Stimulated activated effector memory CD8-positive, alpha-beta T cell treated with anti-CD3 and anti-CD28 coated beads, Interleukin-12 subunit alpha, Interleukin-12 subunit beta, amount 100 ng/mL, for 72 hours (primary cell): Measurements from ENCODE around the gene FKBP6.
"Not testable (repeated sequence)": the region's sequence is repeated elsewhere in the genome, so short reads cannot be mapped to it uniquely, and the experiment has no call there.

Source experiments
- ATAC-seq: fragments of 150-1000 bp; cut with Tn5 transposase; 2 replicates; pipeline ENCODE4 v1.10.0; 2021
- DNase-seq, 2 donors: peaks; one replicate each; pipeline ENCODE4 v3.0.0; 2021 to 2022; ENCODE audit warnings: low spot score in 2 of 2
- H3K27ac Mint-ChIP-seq: one replicate; pipeline ENCODE4 v1.8.0; 2022; ENCODE audit warnings: mild to moderate bottlenecking, mixed read lengths
- H3K36me3 Mint-ChIP-seq: one replicate; pipeline ENCODE4 v1.8.0; 2022; ENCODE audit warnings: mild to moderate bottlenecking, mixed read lengths
- H3K4me1 Mint-ChIP-seq: one replicate; pipeline ENCODE4 v1.8.0; 2022; ENCODE audit warnings: mixed read lengths
- H3K4me3 Mint-ChIP-seq: one replicate; pipeline ENCODE4 v1.8.0; 2022; ENCODE audit warnings: mild to moderate bottlenecking, mixed read lengths
- H3K9me3 Mint-ChIP-seq: one replicate; pipeline ENCODE4 v1.8.0; 2022; ENCODE audit warnings: mixed read lengths

The FKBP6 gene, protein sequence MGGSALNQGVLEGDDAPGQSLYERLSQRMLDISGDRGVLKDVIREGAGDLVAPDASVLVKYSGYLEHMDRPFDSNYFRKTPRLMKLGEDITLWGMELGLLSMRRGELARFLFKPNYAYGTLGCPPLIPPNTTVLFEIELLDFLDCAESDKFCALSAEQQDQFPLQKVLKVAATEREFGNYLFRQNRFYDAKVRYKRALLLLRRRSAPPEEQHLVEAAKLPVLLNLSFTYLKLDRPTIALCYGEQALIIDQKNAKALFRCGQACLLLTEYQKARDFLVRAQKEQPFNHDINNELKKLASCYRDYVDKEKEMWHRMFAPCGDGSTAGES

DNA sequence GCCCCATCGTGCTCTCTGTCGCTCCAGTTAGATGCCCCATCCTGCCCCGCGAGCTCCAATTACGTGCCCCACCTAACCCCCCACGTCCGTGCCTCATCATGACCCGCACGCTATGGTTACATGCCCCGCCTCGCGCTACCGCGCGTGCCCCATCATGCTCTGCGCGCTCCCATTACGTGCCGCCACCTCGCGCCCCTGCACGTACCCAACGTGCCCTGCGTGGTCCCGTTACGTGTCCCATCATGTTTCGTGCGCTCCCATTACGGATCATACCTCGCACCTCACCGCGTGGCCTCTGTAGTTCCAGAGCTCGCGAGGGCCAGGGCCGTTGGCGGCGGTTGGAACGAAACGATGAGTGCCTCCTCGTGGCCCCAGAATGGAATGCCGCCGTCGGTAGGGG, at the start of gene FKBP6, which contains the start of gene TRIM50:
Gene FKBP6 (plus strand): TSS at position 240 of the 400 bp plus-strand sequence. CDS start 268 bp downstream, outside the sequence.
Gene TRIM50 (minus strand): TSS at position 161 of the 400 bp plus-strand sequence. CDS start 3,295 bp downstream, outside the sequence.
- not testable (repeated sequence) for DNase-seq, H3K27ac Mint-ChIP-seq, H3K4me3 Mint-ChIP-seq, H3K36me3 Mint-ChIP-seq, ATAC-seq, H3K9me3 Mint-ChIP-seq
- H3K4me1 Mint-ChIP-seq, result peaks cover 15% of the 10 kb centered on the region

DNA sequence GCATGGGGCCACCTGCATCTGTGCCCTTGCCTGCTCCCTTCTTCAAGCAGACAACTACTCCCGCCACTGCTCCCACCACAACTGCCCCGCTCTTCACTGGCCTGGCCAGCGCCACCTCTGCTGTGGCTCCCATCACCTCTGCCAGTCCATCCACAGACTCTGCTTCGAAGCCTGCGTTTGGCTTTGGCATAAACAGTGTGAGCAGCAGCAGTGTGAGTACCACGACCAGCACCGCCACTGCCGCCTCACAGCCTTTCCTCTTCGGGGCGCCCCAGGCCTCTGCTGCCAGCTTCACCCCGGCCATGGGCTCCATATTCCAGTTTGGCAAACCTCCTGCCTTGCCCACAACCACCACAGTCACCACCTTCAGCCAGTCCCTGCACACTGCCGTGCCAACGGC, 30.7 kb upstream of the FKBP6 start:
- not testable (repeated sequence) for H3K27ac Mint-ChIP-seq, H3K9me3 Mint-ChIP-seq, DNase-seq, H3K4me1 Mint-ChIP-seq, ATAC-seq, H3K36me3 Mint-ChIP-seq, H3K4me3 Mint-ChIP-seq

DNA sequence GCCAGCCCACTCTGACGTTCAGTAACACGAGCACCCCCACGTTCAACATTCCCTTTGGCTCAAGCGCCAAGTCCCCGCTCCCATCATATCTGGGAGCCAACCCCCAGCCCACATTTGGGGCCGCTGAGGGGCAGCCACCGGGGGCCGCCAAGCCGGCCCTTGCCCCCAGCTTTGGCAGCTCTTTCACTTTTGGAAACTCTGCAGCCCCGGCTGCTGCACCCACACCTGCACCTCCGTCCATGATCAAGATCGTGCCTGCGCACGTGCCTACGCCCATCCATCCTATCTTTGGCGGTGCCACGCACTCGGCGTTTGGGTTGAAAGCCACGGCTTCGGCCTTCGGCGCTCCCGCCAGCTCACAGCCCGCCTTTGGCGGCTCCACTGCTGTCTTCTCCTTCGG, 30.3 kb upstream of the FKBP6 start:
- not testable (repeated sequence) for H3K9me3 Mint-ChIP-seq, H3K4me3 Mint-ChIP-seq, H3K4me1 Mint-ChIP-seq, DNase-seq, ATAC-seq, H3K36me3 Mint-ChIP-seq, H3K27ac Mint-ChIP-seq

DNA sequence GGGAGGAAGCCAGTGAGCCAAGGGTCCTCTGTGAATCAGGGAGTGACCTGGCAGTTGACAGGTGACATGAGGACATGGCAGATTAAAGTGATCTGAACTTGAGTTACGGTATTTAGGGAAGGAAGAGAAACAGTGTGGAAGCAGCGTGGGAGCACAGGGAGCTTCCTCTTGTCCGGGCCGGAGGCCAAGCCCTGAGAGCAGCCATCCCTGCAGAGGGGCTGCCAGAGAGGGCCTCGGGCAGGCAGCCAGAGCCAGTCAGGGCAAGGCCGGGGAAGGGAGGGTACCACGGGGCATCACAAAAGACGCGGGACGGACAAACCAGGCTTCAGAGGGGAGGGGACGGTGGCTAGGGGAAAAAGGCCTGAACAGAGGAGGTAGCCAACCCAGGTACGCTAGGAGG, 28.1 kb upstream of the FKBP6 start:
- peaks cover 18% of the 10 kb centered on the region for H3K36me3 Mint-ChIP-seq
- H3K4me3 Mint-ChIP-seq, H3K27ac Mint-ChIP-seq, H3K9me3 Mint-ChIP-seq, ATAC-seq, H3K4me1 Mint-ChIP-seq, DNase-seq: not testable (repeated sequence)

DNA sequence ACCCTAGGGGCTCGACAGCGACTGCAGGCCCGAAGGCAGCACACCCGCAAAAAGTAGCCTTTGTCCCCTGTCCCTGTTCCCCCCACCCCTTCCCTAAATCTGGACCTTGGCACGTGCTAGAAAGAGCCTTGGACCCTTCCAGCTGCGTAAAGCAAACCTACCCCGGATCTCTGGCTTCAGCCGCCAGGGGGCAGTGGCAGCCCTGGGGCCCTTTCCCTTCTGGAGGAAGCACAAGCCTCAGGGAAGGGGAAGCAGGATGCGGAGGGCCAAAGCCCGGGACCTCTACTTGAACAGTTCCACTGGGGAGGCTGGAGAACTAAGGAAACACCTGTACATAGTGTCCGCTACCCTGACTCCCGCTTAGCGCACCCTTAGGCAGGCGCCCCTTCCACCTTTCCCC, 26.9 kb upstream of the FKBP6 start:
- H3K4me3 Mint-ChIP-seq, H3K9me3 Mint-ChIP-seq, H3K4me1 Mint-ChIP-seq, DNase-seq, H3K27ac Mint-ChIP-seq, ATAC-seq: not testable (repeated sequence)
- H3K36me3 Mint-ChIP-seq, result peaks cover 31% of the 10 kb centered on the region

DNA sequence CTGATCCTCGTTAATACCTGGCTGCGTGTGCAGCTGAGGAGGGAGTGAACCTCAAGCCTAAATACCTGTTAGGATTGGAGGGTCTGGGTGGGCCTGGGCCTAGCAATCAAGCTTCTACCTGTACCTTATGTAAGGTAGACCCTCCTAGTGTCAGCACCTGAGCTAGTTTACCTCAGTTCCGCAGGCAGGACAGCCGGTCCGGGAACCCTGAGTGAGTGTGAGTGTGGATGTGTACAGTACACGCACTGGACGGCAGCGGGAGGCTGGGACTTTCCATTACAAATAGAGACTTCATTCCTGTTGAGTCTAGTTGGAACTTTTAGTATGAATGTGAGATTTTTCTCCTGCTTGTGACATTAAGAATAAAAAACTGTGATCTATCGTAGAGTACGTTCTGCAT, 25.1 kb upstream of the FKBP6 start:
- ATAC-seq, H3K9me3 Mint-ChIP-seq, DNase-seq, H3K4me3 Mint-ChIP-seq, H3K27ac Mint-ChIP-seq: not testable (repeated sequence)
- peaks cover 21% of the 10 kb centered on the region for H3K4me1 Mint-ChIP-seq
- H3K36me3 Mint-ChIP-seq, result peaks cover 48% of the 10 kb centered on the region

DNA sequence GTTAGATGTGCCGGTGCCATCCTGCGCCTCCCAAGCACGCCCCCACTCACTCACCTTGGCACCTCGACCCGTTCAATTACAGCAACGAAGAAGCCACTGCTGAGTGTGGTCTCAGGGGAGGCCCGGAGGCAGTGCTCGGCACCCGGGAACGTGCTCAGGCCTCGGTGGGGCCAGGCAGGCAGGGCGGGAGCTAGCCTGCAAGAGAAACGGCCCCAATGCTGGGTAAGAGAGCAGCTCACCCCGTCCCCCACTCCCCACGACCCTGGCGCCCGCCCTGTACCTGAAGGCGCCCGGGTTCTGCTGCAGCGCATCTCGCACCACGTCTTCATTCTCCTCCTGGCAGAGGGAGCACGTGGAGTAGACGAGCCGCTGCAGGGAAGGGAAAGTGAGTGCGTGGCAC, 24.4 kb upstream of the FKBP6 start:
- Mint-ChIP-seq H3K27ac (no peak overlapping the region), H3K9me3 (no peaks in the 10 kb centered on the region), H3K36me3 (peaks cover 55% of the 10 kb centered on the region), H3K4me1 (peaks cover 28% of the 10 kb centered on the region), H3K4me3 (no peak overlapping the region)
- no peak for ATAC-seq
- DNase-seq, result no peak

DNA sequence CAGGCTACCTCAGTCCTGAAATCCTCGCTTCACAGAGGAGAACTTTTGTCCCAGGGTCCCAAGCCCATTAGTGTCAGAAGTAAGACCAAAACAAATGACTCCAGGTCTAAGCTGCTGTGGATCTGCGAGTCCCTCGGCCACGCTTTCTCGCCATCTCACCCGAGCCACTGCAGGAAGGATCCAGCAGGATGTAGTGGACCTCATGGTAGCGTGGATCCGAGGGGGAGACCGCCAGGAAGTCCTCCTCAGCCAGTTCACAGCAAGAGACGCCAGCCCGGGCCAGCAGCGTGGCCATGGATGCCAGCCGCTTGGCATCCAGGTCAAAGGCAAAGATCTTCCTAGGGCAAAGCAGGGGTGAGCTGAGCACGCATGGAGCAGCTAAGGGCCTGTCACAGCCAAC, 23.9 kb upstream of the FKBP6 start:
- Mint-ChIP-seq H3K4me3 (no peak overlapping the region), H3K27ac (no peak overlapping the region), H3K4me1 (peaks cover 34% of the 10 kb centered on the region), H3K9me3 (no peaks in the 10 kb centered on the region), H3K36me3 (peaks cover 58% of the 10 kb centered on the region)
- DNase-seq, result no peak
- no peak for ATAC-seq

DNA sequence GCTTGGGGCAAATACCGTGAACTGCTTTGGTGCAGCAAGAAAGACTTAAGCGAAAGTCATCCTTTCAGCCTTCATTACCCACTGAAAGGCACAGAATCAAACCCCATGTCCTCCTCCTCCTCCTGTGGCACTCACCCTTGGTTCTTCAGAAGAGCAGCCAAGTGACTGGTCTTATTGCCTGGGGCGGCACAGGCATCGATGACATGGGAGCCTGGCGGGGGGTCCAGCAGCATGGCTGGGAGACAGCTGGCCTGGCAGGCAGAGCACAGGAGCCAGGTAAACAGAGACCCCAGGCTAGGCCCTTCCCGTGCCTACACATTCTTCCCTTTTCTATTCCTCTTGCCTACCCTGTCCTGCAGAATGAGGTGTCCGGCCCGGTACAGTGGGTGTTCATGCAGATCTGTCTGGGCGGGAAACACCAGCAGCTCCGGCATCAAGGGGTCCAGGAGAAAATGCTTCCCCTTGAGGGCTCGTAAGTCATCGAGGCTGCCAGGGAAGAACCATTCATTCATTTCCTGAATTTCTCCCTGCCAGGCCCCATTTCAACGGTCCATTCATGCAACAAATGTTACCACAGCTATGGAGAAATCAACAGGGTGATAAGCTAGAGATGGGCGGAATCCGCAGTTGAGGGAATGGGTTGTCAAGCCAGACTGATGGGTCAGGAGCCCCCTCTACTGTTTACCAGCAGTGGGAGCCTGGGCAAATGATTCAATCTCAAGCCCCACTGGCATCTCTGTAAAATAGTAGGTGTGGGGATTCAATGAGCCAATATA, 23.2 kb upstream of the FKBP6 start:
- H3K4me3 Mint-ChIP-seq, ATAC-seq, H3K9me3 Mint-ChIP-seq, DNase-seq, H3K27ac Mint-ChIP-seq: not testable (repeated sequence)
- peaks cover 58% of the 10 kb centered on the region for H3K36me3 Mint-ChIP-seq
- peaks cover 39% of the 10 kb centered on the region for H3K4me1 Mint-ChIP-seq

DNA sequence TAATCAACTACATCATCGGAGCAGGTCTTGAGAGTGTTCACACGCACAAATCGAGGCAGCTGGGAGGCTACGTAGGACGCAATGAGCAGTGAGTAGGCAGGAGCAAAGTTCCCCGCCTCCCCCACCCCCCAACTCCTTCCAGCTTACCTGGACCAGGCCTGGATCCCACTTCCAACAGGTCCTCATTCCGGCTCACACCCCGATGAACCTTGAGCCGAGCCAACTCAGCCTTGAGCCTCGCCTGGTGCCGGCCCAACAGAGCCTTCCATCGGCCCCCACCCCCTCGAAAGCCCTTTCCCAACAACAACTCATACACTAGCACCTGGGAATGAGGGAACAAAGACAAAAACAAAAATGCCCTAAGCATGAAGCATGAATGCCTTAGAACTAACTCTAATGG, 20.5 kb upstream of the FKBP6 start:
- peaks cover 39% of the 10 kb centered on the region for H3K4me1 Mint-ChIP-seq
- no peaks in the 10 kb centered on the region for H3K9me3 Mint-ChIP-seq
- ATAC-seq, result no peak
- peak overlapping the region; percentile 96 for H3K4me3 Mint-ChIP-seq
- no peak for DNase-seq
- peak overlapping the region; percentile 97 for H3K27ac Mint-ChIP-seq
- peaks cover 58% of the 10 kb centered on the region for H3K36me3 Mint-ChIP-seq

DNA sequence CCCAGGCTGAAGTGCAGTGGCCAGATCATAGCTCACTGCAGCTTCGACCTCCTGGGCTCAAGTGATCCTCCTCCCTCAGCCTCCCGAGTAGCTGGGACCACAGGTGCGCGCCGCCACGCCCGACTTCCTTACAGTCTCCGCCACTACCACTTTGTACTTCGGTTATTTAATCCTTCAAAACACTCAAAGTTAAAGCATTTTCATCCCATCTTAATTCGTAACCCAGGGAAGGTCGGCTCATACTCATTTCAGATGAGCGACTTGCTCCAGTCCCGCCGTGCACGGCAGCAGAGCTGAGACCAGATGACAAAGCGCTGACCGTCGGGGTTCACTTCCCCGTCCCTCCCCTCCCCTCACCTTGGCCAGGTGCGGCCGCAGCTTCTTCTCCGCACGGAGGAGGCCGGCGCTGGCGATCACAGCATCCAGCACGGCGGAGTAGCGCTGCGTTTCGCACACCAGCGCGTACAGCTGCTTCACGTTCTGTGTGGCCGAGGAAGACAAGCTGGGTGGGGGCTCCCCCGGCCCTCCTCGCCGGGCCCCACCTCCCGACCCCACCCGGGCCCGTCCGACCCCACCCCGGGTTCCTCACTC, 19.8 kb upstream of the FKBP6 start:
- peaks cover 39% of the 10 kb centered on the region for H3K4me1 Mint-ChIP-seq
- no peaks in the 10 kb centered on the region for H3K9me3 Mint-ChIP-seq
- H3K27ac Mint-ChIP-seq, result peak overlapping the region; percentile 97
- H3K4me3 Mint-ChIP-seq, result peak overlapping the region; percentile 96
- DNase-seq, result no peak
- H3K36me3 Mint-ChIP-seq, result peaks cover 52% of the 10 kb centered on the region
- peak; percentile 50 for ATAC-seq

DNA sequence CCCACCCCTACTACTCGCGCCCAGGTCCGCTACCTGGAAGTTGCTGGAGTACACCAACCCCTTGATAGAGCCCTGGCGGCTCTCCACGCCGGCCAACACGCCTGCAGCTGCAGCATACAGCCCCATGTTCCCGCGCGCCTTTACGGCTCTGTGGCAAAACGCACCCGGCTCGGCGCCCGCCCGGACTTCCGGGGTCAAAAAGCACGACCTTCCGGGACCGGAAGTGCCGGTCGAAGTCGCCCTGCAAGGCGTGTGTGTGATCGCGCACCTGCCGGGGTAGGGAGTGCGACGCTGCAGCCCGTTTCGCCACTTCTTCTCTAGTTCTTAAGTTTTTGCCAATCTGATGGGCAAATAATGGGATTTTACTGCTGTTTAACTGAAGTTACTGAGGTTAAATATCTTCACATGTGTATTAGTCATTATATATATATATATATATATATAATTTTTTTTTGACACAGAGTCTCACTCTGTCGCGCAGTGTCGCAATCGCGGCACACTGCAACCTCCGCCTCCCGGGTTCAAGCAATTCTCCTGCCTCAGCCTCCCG, 19.2 kb upstream of the FKBP6 start, which contains the start of gene NSUN5:
Gene NSUN5 (minus strand): TSS at position 162 of the 550 bp plus-strand sequence. CDS start 36 bp downstream, at position 126.
- no peaks in the 10 kb centered on the region for H3K9me3 Mint-ChIP-seq
- DNase-seq (peak; percentile 73 to 91), ATAC-seq (peak; percentile 98)
- H3K27ac Mint-ChIP-seq, result peak within 1 kb of the TSS; percentile 97
- peak within 1 kb of the TSS; percentile 96 for H3K4me3 Mint-ChIP-seq
- peaks cover 39% of the 10 kb centered on the region for H3K4me1 Mint-ChIP-seq
- peaks cover 50% of the 10 kb centered on the region for H3K36me3 Mint-ChIP-seq

DNA sequence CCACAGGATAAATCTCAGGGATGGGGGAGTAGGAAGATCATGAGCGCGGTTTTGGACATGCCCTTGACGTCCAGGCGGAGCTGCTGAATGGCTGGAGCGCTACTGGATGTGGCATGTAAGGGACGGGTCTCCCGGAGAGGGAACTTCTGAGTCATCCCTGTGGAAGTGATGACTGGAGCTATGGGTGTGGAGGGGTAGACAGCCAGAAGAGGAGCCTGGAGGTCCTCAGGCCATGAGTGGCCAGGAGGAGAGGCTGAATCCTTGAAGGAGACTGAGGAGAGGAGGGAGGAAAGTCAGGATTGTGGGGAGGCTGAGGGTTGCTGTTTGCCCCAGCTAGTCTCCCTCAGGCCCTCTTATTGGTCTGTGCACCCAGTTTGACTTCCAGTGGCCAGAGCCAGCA, 16.5 kb upstream of the FKBP6 start:
- ATAC-seq, H3K4me3 Mint-ChIP-seq, DNase-seq, H3K27ac Mint-ChIP-seq, H3K9me3 Mint-ChIP-seq: not testable (repeated sequence)
- peaks cover 31% of the 10 kb centered on the region for H3K4me1 Mint-ChIP-seq
- peaks cover 23% of the 10 kb centered on the region for H3K36me3 Mint-ChIP-seq

DNA sequence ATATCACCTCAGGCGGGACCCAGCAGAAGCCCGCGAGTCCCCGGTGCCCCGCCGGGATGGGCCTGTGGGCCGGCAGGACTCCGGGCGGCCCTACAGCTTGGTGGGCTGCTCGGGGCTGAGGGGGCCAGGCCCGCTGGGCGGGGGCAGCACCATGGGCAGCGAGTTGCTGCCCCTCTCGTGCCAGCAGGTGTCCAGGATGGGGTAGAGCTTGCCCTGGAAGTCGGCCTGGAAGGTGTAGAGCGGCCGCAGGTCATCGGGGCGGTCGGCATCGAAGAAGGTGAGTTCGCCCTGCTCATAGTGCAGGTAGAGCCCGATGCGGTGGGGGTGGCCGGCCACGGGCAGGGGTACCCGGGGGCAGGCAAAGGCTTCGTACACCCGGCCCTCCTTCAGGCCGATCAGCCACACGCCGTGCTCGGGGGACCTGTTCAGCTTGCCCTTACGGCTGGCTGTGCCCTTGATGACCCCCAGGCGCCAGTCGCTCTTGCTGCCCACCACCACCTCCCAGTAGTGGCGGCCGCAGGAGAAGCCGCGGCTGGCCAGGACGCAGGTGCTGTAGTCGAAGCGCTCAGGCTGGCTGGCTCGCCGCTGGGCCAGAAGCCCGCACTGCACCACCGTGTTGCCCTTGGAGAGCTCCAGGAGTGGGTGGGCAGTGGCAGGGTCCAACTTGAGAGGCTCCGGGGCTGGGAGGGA, 15.0 kb upstream of the FKBP6 start:
- Mint-ChIP-seq H3K4me1 (peaks cover 16% of the 10 kb centered on the region), H3K36me3 (peaks cover 8% of the 10 kb centered on the region), H3K27ac (no peak overlapping the region), H3K9me3 (no peaks in the 10 kb centered on the region), H3K4me3 (no peak overlapping the region)
- no peak for ATAC-seq
- no peak for DNase-seq

DNA sequence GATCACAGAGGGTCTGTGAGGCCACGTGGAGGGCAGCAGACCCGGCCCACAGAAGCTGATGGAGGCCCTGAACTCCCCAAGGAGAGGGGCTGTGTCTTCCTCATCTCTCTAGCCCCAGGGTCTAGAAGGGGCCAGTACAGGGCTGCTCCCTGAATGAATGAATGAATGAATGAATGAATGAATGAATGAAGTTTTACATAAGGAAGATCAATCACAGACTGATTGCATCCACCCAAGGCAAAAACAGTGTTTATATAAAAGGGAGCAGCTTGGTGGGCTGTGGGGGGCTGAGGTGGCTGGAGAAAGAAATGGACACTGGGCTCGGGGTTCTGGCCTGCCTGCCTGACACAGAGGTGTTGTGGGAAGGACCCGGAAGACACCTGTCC, 14.4 kb upstream of the FKBP6 start:
- no peaks in the 10 kb centered on the region for H3K9me3 Mint-ChIP-seq
- no peak for DNase-seq
- no peak for ATAC-seq
- peaks cover 10% of the 10 kb centered on the region for H3K4me1 Mint-ChIP-seq
- no peak overlapping the region for H3K27ac Mint-ChIP-seq
- H3K4me3 Mint-ChIP-seq, result no peak overlapping the region
- H3K36me3 Mint-ChIP-seq, result peaks cover 3% of the 10 kb centered on the region
